GM21526 (cell line): Measurements from ENCODE around the gene C1orf105.

Experiments
- ATAC-seq: cut with Tn5 transposase; IDR thresholded peaks from one replicate; pipeline ENCODE4 v1.9.1; 2021; ENCODE audit warnings: moderate library complexity; ENCODE audit not compliant: unreplicated experiment, low FRiP score

The C1orf105 gene

GRCh38 chr1:172517545-172517944 lies 97.1 kb downstream of the C1orf105 start:
- no peak for ATAC-seq
